Trophoblast cell (in vitro differentiated cells and primary cell): ENCODE measurements around the gene RBM20.

Source experiments
- DNase-seq, 2 donors: peaks; one replicate each; pipeline ENCODE4 v3.0.0-alpha.2; 2016
- H2AFZ ChIP-seq: 2 replicates; pipeline ENCODE4 v1.6.1; 2013; ENCODE audit warnings: low read length, moderate library complexity, mild to moderate bottlenecking; ENCODE audit not compliant: insufficient read depth, poor library complexity
- H2AK5ac ChIP-seq: 2 replicates; pipeline ENCODE4 v1.6.1; 2013; ENCODE audit warnings: mild to moderate bottlenecking, low read length
- H2BK120ac ChIP-seq: 2 replicates; pipeline ENCODE4 v1.6.1; 2013; ENCODE audit warnings: low read length, mild to moderate bottlenecking, moderate library complexity; ENCODE audit not compliant: insufficient read depth, poor library complexity
- H2BK12ac ChIP-seq: 2 replicates; pipeline ENCODE4 v1.6.1; 2013; ENCODE audit warnings: mild to moderate bottlenecking, low read length, moderate library complexity
- H2BK5ac ChIP-seq: 2 replicates; pipeline ENCODE4 v1.6.1; 2013; ENCODE audit warnings: low read length, low read depth, moderate library complexity, mild to moderate bottlenecking; ENCODE audit not compliant: poor library complexity
- H3K14ac ChIP-seq: 2 replicates; pipeline ENCODE4 v1.6.1; 2013; ENCODE audit warnings: mild to moderate bottlenecking, low read length
- H3K18ac ChIP-seq: 2 replicates; pipeline ENCODE4 v1.6.1; 2013; ENCODE audit warnings: mild to moderate bottlenecking, low read length
- H3K23ac ChIP-seq: 2 replicates; pipeline ENCODE4 v1.6.1; 2013; ENCODE audit warnings: low read length
- H3K27ac ChIP-seq: 2 replicates; pipeline ENCODE4 v1.5.1; 2013; ENCODE audit warnings: low read depth, mild to moderate bottlenecking, inconsistent platforms, low read length, moderate library complexity
- H3K27me3 ChIP-seq: 2 replicates; pipeline ENCODE4 v1.6.1; 2013; ENCODE audit warnings: inconsistent platforms, mild to moderate bottlenecking, low read length, moderate library complexity; ENCODE audit not compliant: insufficient read depth
- H3K36me3 ChIP-seq, 2 experiments: 1 replicate in 1 of 2; 2 replicates in 1 of 2; pipeline ENCODE4 v1.6.1; 2013; ENCODE audit warnings: low read length in 2 of 2, mild to moderate bottlenecking in 2 of 2, moderate library complexity in 1 of 2; ENCODE audit not compliant: insufficient read depth in 2 of 2, control insufficient read depth in 1 of 2
- H3K4ac ChIP-seq: 2 replicates; pipeline ENCODE4 v1.6.1; 2013; ENCODE audit warnings: low read depth, mild to moderate bottlenecking, low read length, moderate library complexity
- H3K4me1 ChIP-seq, 2 experiments: 1 replicate in 1 of 2; 2 replicates in 1 of 2; pipeline ENCODE4 v1.6.1; 2013; ENCODE audit warnings: low read length in 2 of 2, mild to moderate bottlenecking in 2 of 2, moderate library complexity in 1 of 2; ENCODE audit not compliant: insufficient read depth in 2 of 2, control insufficient read depth in 1 of 2
- H3K4me2 ChIP-seq: 2 replicates; pipeline ENCODE4 v1.6.1; 2013; ENCODE audit warnings: inconsistent platforms, mild to moderate bottlenecking, low read length, moderate library complexity
- H3K4me3 ChIP-seq: 2 replicates; pipeline ENCODE4 v1.5.1; 2013; ENCODE audit warnings: mild to moderate bottlenecking, low read depth, low read length, inconsistent platforms
- H3K79me1 ChIP-seq: one replicate; pipeline ENCODE4 v1.6.1; 2013; ENCODE audit warnings: low read length
- H3K79me2 ChIP-seq: 2 replicates; pipeline ENCODE4 v1.6.1; 2013; ENCODE audit warnings: low read length, mild to moderate bottlenecking; ENCODE audit not compliant: control insufficient read depth, insufficient read depth, poor library complexity
- H3K9ac ChIP-seq: 2 replicates; pipeline ENCODE4 v1.6.1; 2013; ENCODE audit warnings: mild to moderate bottlenecking, low read length
- H3K9me3 ChIP-seq: 2 replicates; pipeline ENCODE4 v1.6.1; 2013; ENCODE audit warnings: low read depth, mild to moderate bottlenecking, control low read depth, inconsistent platforms, low read length; ENCODE audit not compliant: insufficient read depth
- H4K12ac ChIP-seq: 2 replicates; pipeline ENCODE4 v1.6.1; 2013; ENCODE audit warnings: low read depth, mild to moderate bottlenecking, low read length, moderate library complexity
- H4K8ac ChIP-seq: 2 replicates; pipeline ENCODE4 v1.6.1; 2013; ENCODE audit warnings: low read depth, mild to moderate bottlenecking, low read length, moderate library complexity
- H4K91ac ChIP-seq: one replicate; pipeline ENCODE4 v1.6.1; 2013; ENCODE audit warnings: low read depth, mild to moderate bottlenecking, low read length, moderate library complexity
- WGBS: extraction: QIAGEN DNeasy Blood & Tissue Kit; methylation state at CpG from one replicate; pipeline ENCODE4 v1.1.7; 2013; ENCODE audit warnings: missing lambda C conversion rate; ENCODE audit not compliant: insufficient read length, insufficient coverage; ENCODE audit errors: extremely low coverage; 5-methylcytosine and 5-hydroxymethylcytosine counted together

The RBM20 gene

GRCh38 chr10:110650265-110650668 lies 6.1 kb downstream of the RBM20 start:
- no peak overlapping the region for H2BK12ac ChIP-seq
- H4K12ac ChIP-seq, result no peak overlapping the region
- H3K36me3 ChIP-seq, result no peaks in the 10 kb centered on the region
- H4K91ac ChIP-seq, result no peak overlapping the region
- no peaks in the 10 kb centered on the region for H3K27me3 ChIP-seq
- H3K23ac ChIP-seq, result no peak overlapping the region
- H2BK5ac ChIP-seq, result no peak overlapping the region
- H3K14ac ChIP-seq, result no peak overlapping the region
- H3K79me1 ChIP-seq, result no peaks in the 10 kb centered on the region
- no CpG with 5 or more reads among the region's 1 CpG for WGBS
- no peak overlapping the region for H2AK5ac ChIP-seq
- no peak overlapping the region for H3K4me3 ChIP-seq
- peaks cover 3% of the 10 kb centered on the region for H3K9me3 ChIP-seq
- DNase-seq, result no peak
- H3K4me1 ChIP-seq, result no peaks in the 10 kb centered on the region
- H3K27ac ChIP-seq, result no peak overlapping the region
- no peak overlapping the region for H2AFZ ChIP-seq
- no peak overlapping the region for H3K18ac ChIP-seq
- no peaks in the 10 kb centered on the region for H3K79me2 ChIP-seq
- no peak overlapping the region for H3K9ac ChIP-seq
- H4K8ac ChIP-seq, result no peak overlapping the region
- H3K4ac ChIP-seq, result no peak overlapping the region
- H2BK120ac ChIP-seq, result no peak overlapping the region
- H3K4me2 ChIP-seq, result no peak overlapping the region

GRCh38 chr10:110651044-110651958 lies 7.2 kb downstream of the RBM20 start:
- no peak overlapping the region for H3K27ac ChIP-seq
- no peak overlapping the region for H4K8ac ChIP-seq
- no peak overlapping the region for H4K12ac ChIP-seq
- no peak overlapping the region for H3K4me3 ChIP-seq
- H3K79me2 ChIP-seq, result no peaks in the 10 kb centered on the region
- no peak overlapping the region for H3K9ac ChIP-seq
- no peak overlapping the region for H3K4me2 ChIP-seq
- no peak overlapping the region for H3K4ac ChIP-seq
- H2BK5ac ChIP-seq, result no peak overlapping the region
- H2AK5ac ChIP-seq, result no peak overlapping the region
- H3K23ac ChIP-seq, result no peak overlapping the region
- H3K27me3 ChIP-seq, result no peaks in the 10 kb centered on the region
- H2BK120ac ChIP-seq, result no peak overlapping the region
- no CpG with 5 or more reads among the region's 12 CpGs for WGBS
- H3K14ac ChIP-seq, result no peak overlapping the region
- no peaks in the 10 kb centered on the region for H3K4me1 ChIP-seq
- H3K79me1 ChIP-seq, result no peaks in the 10 kb centered on the region
- H2BK12ac ChIP-seq, result no peak overlapping the region
- no peak overlapping the region for H3K18ac ChIP-seq
- H4K91ac ChIP-seq, result no peak overlapping the region
- H3K9me3 ChIP-seq, result peaks cover 3% of the 10 kb centered on the region
- no peaks in the 10 kb centered on the region for H3K36me3 ChIP-seq
- no peak overlapping the region for H2AFZ ChIP-seq
- no peak for DNase-seq

GRCh38 chr10:110652475-110653118 lies 8.5 kb downstream of the RBM20 start:
- no CpG with 5 or more reads among the region's 6 CpGs for WGBS
- Histone ChIP-seq H4K8ac (no peak overlapping the region), H3K14ac (no peak overlapping the region), H2BK12ac (no peak overlapping the region), H3K4ac (no peak overlapping the region), H3K4me3 (no peak overlapping the region), H3K36me3 (no peaks in the 10 kb centered on the region), H4K91ac (no peak overlapping the region), H3K23ac (peak overlapping the region; percentile 22), H3K4me1 (no peaks in the 10 kb centered on the region), H3K4me2 (no peak overlapping the region), H3K79me2 (no peaks in the 10 kb centered on the region), H2AK5ac (no peak overlapping the region), H4K12ac (no peak overlapping the region), H3K9ac (no peak overlapping the region), H2BK5ac (no peak overlapping the region), H3K79me1 (no peaks in the 10 kb centered on the region), H2BK120ac (no peak overlapping the region), H3K27ac (no peak overlapping the region), H3K27me3 (no peaks in the 10 kb centered on the region), H3K9me3 (peaks cover 3% of the 10 kb centered on the region), H3K18ac (no peak overlapping the region), H2AFZ (no peak overlapping the region)
- DNase-seq, result no peak

GRCh38 chr10:110655320-110655719 lies 11.2 kb downstream of the RBM20 start:
- no peak overlapping the region for H2BK120ac ChIP-seq
- WGBS, result no CpG with 5 or more reads among the region's 1 CpG
- no peak overlapping the region for H2BK5ac ChIP-seq
- no peaks in the 10 kb centered on the region for H3K79me2 ChIP-seq
- no peaks in the 10 kb centered on the region for H3K36me3 ChIP-seq
- H2AK5ac ChIP-seq, result no peak overlapping the region
- H3K4me1 ChIP-seq, result no peaks in the 10 kb centered on the region
- H3K18ac ChIP-seq, result no peak overlapping the region
- H3K4me2 ChIP-seq, result no peak overlapping the region
- H3K23ac ChIP-seq, result no peak overlapping the region
- no peak overlapping the region for H3K4me3 ChIP-seq
- H4K91ac ChIP-seq, result no peak overlapping the region
- H3K27ac ChIP-seq, result no peak overlapping the region
- H3K27me3 ChIP-seq, result no peaks in the 10 kb centered on the region
- no peak overlapping the region for H2BK12ac ChIP-seq
- peaks cover 3% of the 10 kb centered on the region for H3K9me3 ChIP-seq
- H4K12ac ChIP-seq, result no peak overlapping the region
- H3K79me1 ChIP-seq, result no peaks in the 10 kb centered on the region
- H3K14ac ChIP-seq, result no peak overlapping the region
- no peak overlapping the region for H2AFZ ChIP-seq
- DNase-seq, result no peak
- no peak overlapping the region for H4K8ac ChIP-seq
- no peak overlapping the region for H3K9ac ChIP-seq
- no peak overlapping the region for H3K4ac ChIP-seq
